ENCODE results near the gene FREM1.

DNA sequence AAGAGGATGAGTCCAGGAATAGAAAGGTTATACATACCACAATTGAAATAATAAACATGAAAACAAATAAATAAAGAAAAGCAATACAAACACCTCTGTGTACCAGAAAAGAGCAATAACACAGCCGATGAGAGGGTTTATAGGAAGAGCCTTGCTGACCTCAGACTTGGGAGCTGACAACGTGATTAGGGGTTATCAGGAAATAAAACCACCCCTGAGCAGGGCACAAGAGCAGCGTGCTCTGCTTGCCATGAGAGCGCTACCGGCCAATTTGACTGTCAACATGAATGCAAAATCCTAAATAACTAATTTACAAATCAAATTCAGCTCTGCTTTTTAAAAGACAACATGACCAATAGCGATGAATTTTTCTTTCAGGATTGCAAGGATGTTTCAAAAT, 2.6 kb upstream of the FREM1 start:
- TF ChIP-seq, protein P1, sequence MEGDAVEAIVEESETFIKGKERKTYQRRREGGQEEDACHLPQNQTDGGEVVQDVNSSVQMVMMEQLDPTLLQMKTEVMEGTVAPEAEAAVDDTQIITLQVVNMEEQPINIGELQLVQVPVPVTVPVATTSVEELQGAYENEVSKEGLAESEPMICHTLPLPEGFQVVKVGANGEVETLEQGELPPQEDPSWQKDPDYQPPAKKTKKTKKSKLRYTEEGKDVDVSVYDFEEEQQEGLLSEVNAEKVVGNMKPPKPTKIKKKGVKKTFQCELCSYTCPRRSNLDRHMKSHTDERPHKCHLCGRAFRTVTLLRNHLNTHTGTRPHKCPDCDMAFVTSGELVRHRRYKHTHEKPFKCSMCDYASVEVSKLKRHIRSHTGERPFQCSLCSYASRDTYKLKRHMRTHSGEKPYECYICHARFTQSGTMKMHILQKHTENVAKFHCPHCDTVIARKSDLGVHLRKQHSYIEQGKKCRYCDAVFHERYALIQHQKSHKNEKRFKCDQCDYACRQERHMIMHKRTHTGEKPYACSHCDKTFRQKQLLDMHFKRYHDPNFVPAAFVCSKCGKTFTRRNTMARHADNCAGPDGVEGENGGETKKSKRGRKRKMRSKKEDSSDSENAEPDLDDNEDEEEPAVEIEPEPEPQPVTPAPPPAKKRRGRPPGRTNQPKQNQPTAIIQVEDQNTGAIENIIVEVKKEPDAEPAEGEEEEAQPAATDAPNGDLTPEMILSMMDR (IDR thresholded peaks at IDR 0.05; ENCODE audit: poor library complexity, severe bottlenecking): no peak
- no peak for TF ChIP-seq MXI1 (conservative IDR thresholded peaks at IDR 0.05; ENCODE audit: poor library complexity, severe bottlenecking)
- TF ChIP-seq EZH2 (IDR thresholded peaks at IDR 0.05; ENCODE audit: borderline replicate concordance, insufficient read depth, low read length, poor library complexity, severe bottlenecking): no peak
- TF ChIP-seq EP300 (conservative IDR thresholded peaks at IDR 0.05; ENCODE audit: poor library complexity, severe bottlenecking): no peak
- TF ChIP-seq RAD21 (conservative IDR thresholded peaks at IDR 0.05): no peak
- TF ChIP-seq POLR2AphosphoS5 (IDR thresholded peaks at IDR 0.05): no peak
- no peak for TF ChIP-seq SMC3 (conservative IDR thresholded peaks at IDR 0.05; ENCODE audit: poor library complexity)

Measured in neural cell (in vitro differentiated cells).